Caki2 (cell line): ENCODE data around the gene CDC14A. TPM values are rescaled to one million over a fixed set of nuclear protein-coding genes. Genes with fewer than 3 reads are reported as not detected.

ENCODE experiments used
- DNase-seq: peaks from one replicate; pipeline ENCODE4 v3.0.0-alpha.2; 2015; ENCODE audit warnings: low read depth
- in situ Hi-C: cut with HindIII; loops from 2 replicates; pipeline ENCODE4 v1.10.0; 2016; ENCODE audit warnings: low sequenced_read_pairs, low pct_unique_long_range_greater_than_20kb, mixed read lengths
- total RNA-seq: library from RNA; depleted of rRNA; stranded (reverse); fragments of >200 nt; shearing (Covaris generic); gene quantifications from 2 replicates; pipeline ENCODE4 v1.2.3, GENCODE V29; 2014; ENCODE audit warnings: low replicate concordance

CDC14A gene
- total RNA-seq, 1 experiment from 2014 or later, result 5.1 TPM

GRCh38 chr1:100458661-100459357 is 106.5 kb downstream of the CDC14A start:
- peak; percentile 19 for DNase-seq
- in situ Hi-C loops, result no loop called here

GRCh38 chr1:100459358-100460114 is 107.2 kb downstream of the CDC14A start:
- in situ Hi-C loops, result no loop called here
- peak; percentile 46 for DNase-seq

GRCh38 chr1:100461222-100461621 is 108.9 kb downstream of the CDC14A start:
- in situ Hi-C loops, result no loop called here
- no peak for DNase-seq

GRCh38 chr1:100462326-100463025 is 110.2 kb downstream of the CDC14A start:
- no peak for DNase-seq
- in situ Hi-C loops, result no loop called here

- peak; percentile 16 for DNase-seq
- in situ Hi-C loops, result no loop called here
These were observed 111.6 kb downstream of the CDC14A start for GRCh38 chr1:100463791-100464424.

GRCh38 chr1:100469578-100469977 is 117.3 kb downstream of the CDC14A start:
- in situ Hi-C loops, result no loop called here
- no peak for DNase-seq

- no peak for DNase-seq
- in situ Hi-C loops, result no loop called here
These were observed 122.5 kb downstream of the CDC14A start for GRCh38 chr1:100474834-100475233.

- in situ Hi-C loops, result no loop called here
- DNase-seq, result no peak
These were observed 124.5 kb downstream of the CDC14A start for GRCh38 chr1:100476735-100477290.

GRCh38 chr1:100478816-100479215 is 126.5 kb downstream of the CDC14A start:
- no peak for DNase-seq
- in situ Hi-C loops, result no loop called here

- in situ Hi-C loops, result no loop called here
- no peak for DNase-seq
These were observed 127.5 kb downstream of the CDC14A start for GRCh38 chr1:100479620-100480338.

- in situ Hi-C loops, result no loop called here
- DNase-seq, result no peak
These were observed 129.0 kb downstream of the CDC14A start for GRCh38 chr1:100481303-100481702.

GRCh38 chr1:100482167-100482566 is 129.9 kb downstream of the CDC14A start:
- DNase-seq, result no peak
- in situ Hi-C loops, result no loop called here

GRCh38 chr1:100482748-100483147 is 130.4 kb downstream of the CDC14A start:
- no peak for DNase-seq
- in situ Hi-C loops, result no loop called here

GRCh38 chr1:100483230-100483629 is 130.9 kb downstream of the CDC14A start:
- no peak for DNase-seq
- in situ Hi-C loops, result no loop called here

GRCh38 chr1:100485855-100486258 is 133.6 kb downstream of the CDC14A start:
- in situ Hi-C loops, result no loop called here
- DNase-seq, result no peak

GRCh38 chr1:100494393-100495084 is 142.2 kb downstream of the CDC14A start:
- no peak for DNase-seq
- in situ Hi-C loops, result no loop called here

- no peak for DNase-seq
- in situ Hi-C loops, result no loop called here
These were observed 144.6 kb downstream of the CDC14A start for GRCh38 chr1:100496896-100497295.
